Right renal cortex interstitium (tissue), 3 donors: ENCODE data around the gene LRMDA. TPM values are rescaled to one million over a fixed set of nuclear protein-coding genes. Genes with fewer than 3 reads are reported as not detected.

ENCODE experiments used
- DNase-seq, 3 donors: peaks; one replicate each; pipeline ENCODE4 v3.0.0-alpha.2; 2013; ENCODE audit warnings: low read depth in 3 of 3, low spot score in 2 of 3
- polyA plus RNA-seq, 3 donors: library from polyadenylated mRNA; unstranded; fragments of 120-200 nt; gene quantifications; one replicate each; pipeline ENCODE4 v1.2.1, GENCODE V29; 2013; ENCODE audit not compliant: insufficient read length in 3 of 3

The LRMDA gene
- polyA plus RNA-seq, 3 donors: 20.9 to 21.7 (median 21.2) TPM

GRCh38 chr10:75693489-75693888 is 262.1 kb downstream of the LRMDA start:
- DNase-seq: no peak

GRCh38 chr10:75694269-75694668 is 262.8 kb downstream of the LRMDA start:
- DNase-seq: no peak

- DNase-seq: no peak
These were observed 263.4 kb downstream of the LRMDA start for GRCh38 chr10:75694790-75695189.

- no peak for DNase-seq
These were observed 264.6 kb downstream of the LRMDA start for GRCh38 chr10:75695994-75696393.

- DNase-seq: no peak
These were observed 265.1 kb downstream of the LRMDA start for GRCh38 chr10:75696536-75696935.

- no peak for DNase-seq
These were observed 271.9 kb downstream of the LRMDA start for GRCh38 chr10:75703191-75703854.

DNA sequence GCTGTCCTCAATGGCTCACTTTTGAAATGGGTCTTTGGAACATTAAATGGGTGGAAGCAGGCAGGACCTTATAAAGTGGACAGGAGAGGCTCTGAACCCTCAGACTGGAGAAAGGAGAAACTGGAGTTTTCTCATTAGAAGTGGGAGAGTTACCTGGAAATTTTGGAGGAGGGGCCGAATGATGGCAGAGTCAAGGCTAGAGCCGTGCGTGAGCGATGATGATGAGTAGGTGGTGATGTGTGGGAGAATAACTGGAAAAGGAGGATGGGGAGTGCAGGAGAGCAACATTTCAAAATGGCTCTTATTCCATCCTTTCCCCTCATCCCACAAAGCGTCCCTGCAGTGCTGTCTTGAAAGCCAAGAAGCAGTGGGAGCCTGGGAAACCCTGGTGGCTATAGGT is 274.0 kb downstream of the LRMDA start:
- DNase-seq: no peak

- no peak for DNase-seq
These were observed 275.8 kb downstream of the LRMDA start for GRCh38 chr10:75707080-75707840.

- DNase-seq: no peak
These were observed 276.6 kb downstream of the LRMDA start for GRCh38 chr10:75708060-75708459.

DNA sequence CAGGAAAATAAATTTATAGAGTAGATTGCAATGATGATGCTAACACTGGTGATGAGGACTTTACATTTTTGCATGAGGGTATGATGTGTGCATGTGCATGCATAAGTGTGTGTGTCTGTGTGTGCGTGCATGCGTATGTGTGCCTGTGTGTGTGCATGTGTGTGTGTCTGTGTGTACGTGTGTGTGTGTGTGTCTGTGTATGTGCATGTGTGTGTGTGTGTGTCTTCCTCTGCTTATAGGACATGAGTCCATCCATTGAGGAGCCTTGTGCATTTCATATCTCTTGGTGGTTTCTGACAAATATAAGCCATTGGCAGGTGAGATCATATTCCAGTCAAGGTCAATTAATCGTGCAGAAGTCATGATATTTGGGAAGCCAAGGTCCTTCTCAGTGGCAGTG is 277.8 kb downstream of the LRMDA start:
- DNase-seq: no peak

DNA sequence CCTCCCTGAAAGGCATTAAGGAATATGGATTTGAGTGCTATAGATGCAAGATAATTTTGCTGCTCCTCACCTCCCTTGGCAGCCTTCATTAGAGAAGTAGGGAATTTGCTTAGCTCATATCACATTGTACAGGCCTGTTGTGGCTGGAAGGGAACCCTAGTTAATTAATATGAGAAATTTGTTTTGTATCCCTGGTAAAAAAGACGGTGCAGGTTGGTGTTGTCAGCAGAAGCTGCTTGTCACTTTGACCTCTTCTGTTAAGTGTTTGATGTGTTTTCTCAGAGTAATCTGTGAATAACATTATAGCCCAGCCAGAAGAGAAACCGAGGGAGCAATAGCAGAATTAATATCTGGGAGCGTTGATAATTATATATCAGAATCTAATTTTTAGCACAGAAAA is 278.4 kb downstream of the LRMDA start:
- DNase-seq: no peak

- DNase-seq: no peak
These were observed 280.9 kb downstream of the LRMDA start for GRCh38 chr10:75712242-75712880.

DNA sequence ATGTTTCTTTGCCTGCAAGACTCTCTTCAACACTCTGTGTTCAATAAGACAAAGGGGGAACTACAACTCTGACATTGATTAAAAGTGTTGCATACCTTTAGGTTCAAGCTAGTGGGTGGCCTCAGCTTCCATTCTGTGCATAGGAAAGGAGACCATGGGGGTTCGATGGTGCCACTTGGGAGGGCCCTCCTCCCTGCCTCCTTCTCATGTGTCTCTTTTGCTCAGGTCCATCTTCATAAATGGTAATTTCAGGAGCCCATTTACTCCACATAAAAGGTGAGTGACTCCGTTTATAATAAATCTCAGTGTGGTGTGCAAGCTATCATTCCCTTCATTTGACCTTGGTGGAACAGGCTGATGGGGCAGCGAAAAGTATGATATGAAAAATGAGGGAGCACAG is 285.1 kb downstream of the LRMDA start:
- DNase-seq: no peak

- DNase-seq: no peak
These were observed 285.9 kb downstream of the LRMDA start for GRCh38 chr10:75717126-75717916.

- no peak for DNase-seq
These were observed 287.6 kb downstream of the LRMDA start for GRCh38 chr10:75718991-75719390.

- no peak for DNase-seq
These were observed 288.7 kb downstream of the LRMDA start for GRCh38 chr10:75720157-75720556.

- DNase-seq: no peak
These were observed 290.6 kb downstream of the LRMDA start for GRCh38 chr10:75722020-75722419.

GRCh38 chr10:75722609-75723008 is 291.2 kb downstream of the LRMDA start:
- no peak for DNase-seq

DNA sequence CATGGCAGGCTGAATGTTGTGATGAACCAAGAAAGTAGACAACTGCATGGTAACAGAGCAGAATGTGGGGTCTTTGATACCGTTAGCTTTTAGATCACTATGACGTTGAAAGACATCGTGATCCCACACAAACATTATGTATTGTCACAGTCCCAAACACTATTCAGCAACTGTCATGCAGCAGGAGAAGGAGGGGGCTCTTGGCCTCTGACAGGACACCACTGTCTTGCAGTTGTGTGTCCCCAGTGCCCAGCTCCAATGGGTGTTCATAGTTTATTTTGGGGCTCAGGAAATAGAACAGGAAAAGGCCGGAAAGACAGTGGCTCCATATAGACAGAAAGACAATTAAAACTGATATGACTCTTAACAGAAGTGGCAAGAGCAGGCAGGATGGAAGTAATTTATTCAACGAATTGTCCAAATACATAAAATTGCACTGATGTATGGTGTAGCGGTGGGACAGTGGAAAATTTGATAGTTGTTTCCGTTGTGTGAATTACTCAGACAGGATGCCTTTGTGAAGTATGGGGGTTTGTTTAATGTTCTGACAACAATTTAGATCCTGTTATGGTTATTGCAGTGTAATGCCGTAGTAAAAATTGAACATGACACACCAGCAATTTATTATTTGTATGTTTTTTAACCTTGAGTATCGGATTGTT is 292.0 kb downstream of the LRMDA start:
- DNase-seq: no peak

- no peak for DNase-seq
These were observed 292.6 kb downstream of the LRMDA start for GRCh38 chr10:75724047-75724446.
